Stimulated activated CD8-positive, alpha-beta memory T cell treated with anti-CD3 and anti-CD28 coated beads, Interleukin-7, amount 100 ng/mL, for 24 hours (primary cell): ENCODE data around the gene DPF3.
"Not testable (repeated sequence)": the region's sequence is repeated elsewhere in the genome, so short reads cannot be mapped to it uniquely, and the experiment has no call there.

Source experiments
- DNase-seq: peaks from one replicate; pipeline ENCODE4 v3.0.0-alpha.2; 2020; ENCODE audit warnings: low read depth

The DPF3 gene

DNA sequence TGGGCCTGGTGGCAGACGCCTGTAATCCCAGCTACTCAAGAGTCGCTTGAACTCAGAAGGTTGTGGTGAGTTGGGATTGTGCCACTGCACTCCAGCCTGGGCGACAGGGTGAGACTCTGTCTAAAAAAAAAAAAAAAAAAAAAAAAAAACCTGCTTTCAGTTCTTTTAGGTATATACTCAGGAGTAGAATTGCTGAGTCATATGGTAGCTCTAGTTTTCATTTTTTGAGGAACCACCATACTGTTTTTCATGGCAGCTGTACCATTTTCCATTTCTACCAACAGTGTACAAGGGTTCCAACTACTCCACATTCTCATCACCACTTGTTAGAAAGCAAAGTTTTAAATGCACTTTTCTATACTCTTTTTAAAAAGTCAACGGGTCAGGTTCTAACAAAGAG, 119.8 kb downstream of the DPF3 start:
- no peak for DNase-seq

DNA sequence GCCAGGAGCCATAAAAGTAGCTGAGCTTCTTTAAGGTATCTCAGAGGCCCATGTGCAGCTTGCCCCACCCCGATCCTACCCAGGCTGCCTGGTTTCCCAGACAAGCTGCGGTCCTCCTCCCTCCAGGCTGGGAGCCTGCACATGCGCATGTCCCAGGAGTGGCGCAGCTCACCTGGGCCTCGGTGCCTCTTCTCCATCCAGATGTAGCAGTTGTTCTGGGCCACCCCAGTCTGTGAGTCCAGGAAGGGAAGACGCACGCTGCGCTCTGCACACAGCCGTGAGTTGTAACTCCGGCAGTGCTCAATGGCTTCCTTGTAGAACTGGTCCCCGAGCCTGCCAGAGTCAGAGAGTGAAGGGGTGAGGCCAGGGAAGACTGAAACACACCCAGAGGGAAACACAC, 122.3 kb downstream of the DPF3 start:
- DNase-seq: no peak

GRCh38 chr14:72766296-72766695, 127.6 kb downstream of the DPF3 start:
- no peak for DNase-seq

DNA sequence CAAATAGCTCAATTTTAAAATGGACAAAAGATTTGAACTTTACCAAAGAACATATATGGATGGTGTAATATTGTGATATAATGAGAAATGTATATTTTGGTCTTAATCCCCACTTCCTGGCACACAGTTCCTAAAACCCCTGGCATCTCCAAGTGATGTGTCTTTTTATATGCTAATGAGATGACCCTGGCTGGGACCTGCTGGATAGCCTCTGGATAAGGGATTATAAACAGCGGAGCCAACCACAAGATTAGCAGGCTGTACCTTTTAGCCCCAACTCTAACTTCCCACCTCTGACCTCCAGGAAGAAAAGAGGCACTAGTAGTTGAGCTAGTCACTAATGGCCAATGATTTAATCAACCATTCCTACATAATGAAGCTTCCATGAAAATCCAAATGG, 130.0 kb downstream of the DPF3 start:
- DNase-seq: no peak

DNA sequence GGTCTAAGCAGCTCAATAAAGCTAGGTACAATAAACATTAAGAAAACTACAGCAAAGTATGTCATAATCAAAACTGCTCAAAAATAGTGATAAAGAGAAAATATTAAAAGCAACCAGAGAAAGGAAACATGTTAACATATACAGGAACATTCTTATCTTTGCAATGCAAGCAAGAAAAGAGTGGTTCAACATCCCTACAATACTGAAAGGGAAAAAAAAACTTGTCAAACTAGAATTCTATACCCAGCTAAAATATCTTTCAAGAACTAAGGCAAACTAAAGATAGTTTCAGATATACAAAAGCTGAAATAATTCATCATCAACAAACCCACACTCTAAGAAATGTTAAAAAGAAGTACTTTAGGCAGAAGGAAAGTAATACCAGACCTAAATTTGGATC, 134.2 kb downstream of the DPF3 start:
- no peak for DNase-seq

GRCh38 chr14:72758993-72759392, 134.9 kb downstream of the DPF3 start:
- no peak for DNase-seq

- DNase-seq: no peak
Measured at GRCh38 chr14:72758420-72758819, 135.5 kb downstream of the DPF3 start.

- no peak for DNase-seq
Measured at GRCh38 chr14:72756967-72757366, 136.9 kb downstream of the DPF3 start.

GRCh38 chr14:72755766-72756165, 138.1 kb downstream of the DPF3 start:
- no peak for DNase-seq

DNA sequence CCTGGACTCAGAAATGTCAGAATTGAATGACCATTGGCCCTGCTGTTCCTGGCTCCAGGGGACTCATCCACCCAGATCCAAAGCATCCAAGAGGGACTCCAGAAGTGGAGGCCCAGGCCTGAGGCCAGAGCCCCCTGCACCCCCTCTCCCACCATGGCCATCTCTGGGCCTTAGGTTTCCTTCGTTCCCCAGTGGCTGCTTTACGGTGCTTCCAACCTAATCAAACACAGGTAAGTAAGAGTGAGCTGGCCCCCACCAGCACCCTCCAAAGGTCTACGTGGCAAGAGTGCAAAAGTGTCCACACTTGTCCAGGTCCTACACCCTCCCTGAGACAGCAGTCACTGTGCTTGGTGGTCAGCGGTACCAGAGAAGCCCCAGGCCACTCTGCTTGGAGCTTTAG, 139.0 kb downstream of the DPF3 start:
- DNase-seq: no peak

DNA sequence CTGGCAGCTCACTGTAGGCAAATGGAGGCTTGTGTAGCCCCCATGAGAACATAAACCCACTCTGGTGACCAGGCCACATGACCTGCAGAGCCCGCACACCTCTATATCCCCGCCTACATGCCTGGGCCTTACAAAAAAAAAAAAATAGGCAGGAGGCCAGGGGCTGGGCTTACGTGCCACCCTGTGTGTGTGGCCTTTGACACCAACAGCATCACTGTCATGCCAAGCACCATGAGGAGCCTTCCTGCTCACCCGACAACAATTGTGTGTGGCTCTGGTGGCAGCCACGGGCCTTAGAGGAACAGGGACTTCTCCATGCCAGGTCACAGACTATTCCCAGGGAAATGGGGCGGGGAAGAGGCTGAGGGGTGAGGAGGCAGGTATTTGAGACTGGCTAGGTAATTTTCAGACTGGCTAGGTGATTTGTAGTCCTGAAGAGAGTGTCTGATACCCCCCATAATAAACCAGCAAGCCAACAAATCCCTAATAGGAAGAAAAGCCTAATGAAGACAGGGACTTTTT, 140.0 kb downstream of the DPF3 start:
- no peak for DNase-seq

DNA sequence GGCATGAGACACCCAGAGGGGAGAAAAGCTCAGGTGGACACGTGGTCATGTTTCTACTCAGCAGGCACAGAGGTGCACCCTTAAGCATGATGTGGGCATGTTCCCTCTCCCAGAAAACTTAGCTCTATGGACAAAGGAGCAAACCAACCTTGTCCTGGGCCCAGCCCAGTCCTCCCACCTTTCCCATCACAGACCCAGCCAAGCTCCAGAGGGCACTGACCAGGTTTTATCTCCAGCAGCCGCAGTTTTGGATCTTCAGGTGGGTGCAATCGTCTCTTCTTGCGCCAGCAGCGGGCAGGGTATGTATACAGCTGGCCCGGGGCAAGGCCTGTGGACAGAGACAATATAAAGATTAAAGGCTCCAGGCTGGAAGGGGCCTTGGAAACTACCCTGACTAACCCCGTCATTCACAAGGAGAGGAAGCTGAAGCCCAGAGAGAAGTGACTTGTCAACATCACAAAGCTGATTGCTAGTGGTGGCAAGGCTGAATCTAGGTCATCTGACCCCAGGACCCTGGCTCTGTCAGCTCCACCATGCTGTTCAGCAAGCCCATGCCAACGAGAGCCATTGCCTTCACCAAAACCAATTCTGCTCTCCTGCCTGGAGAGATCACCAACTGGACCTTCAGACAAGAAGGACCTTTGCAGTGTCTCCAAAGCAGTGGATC, 140.7 kb downstream of the DPF3 start:
- no peak for DNase-seq

- no peak for DNase-seq
Measured at GRCh38 chr14:72752034-72752412, 141.9 kb downstream of the DPF3 start.

DNA sequence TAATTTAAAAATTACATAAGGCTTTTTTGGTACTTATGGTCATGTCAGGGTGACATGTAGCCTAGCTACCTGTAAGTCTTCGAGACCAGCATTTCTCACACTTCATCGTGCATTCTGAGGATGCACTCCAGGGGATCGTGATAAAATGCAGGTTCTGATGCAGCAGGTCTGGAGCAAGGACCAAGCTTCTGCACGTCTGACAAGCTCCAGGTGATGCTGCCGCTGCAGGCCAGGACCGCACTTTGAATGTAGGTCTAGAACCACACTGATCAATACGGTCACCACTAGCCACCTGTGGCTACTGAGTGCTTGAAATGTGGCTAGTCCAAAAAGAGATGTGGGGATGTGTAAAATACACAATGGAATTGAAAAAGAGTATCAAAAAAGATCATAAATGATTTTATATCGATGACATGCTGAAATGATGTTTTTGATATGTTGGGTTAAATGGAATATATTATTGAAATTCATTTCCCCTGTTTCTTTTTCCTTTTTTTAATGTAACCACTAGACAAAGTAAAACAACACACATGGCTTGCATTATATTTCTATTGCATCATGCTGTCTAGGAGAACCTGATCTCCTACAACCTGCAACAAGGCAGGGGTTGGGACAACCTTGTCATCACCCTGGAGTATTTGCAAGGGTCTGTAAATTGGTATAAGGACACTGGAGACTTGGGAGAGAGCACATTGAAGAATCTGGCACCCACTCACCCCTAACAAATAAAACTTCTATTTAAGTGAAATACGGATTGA, 142.4 kb downstream of the DPF3 start:
- no peak for DNase-seq

DNA sequence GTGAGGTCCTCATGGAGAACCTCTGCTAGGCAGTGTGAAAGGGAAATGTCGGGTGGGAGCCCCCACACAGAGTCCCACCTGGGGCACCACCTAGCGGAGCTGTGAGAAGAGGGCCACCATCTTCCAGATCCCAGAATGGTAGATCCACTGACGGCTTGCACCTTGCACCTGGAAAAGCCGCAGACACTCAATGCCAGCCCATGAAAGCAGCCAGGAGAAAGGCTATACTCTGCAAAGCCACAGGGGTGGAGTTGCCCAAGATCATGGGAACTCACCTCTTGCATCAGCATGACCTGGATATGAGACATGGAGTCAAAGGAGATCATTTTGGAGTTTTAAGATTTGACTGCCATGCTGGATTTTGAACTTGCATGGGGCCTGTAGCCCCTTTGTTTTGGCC, 145.0 kb downstream of the DPF3 start:
- DNase-seq: not testable (repeated sequence)

GRCh38 chr14:72747652-72748051, 146.2 kb downstream of the DPF3 start:
- DNase-seq: no peak

GRCh38 chr14:72745991-72746980, 147.6 kb downstream of the DPF3 start:
- no peak for DNase-seq

GRCh38 chr14:72745546-72745945, 148.4 kb downstream of the DPF3 start:
- no peak for DNase-seq

- DNase-seq: no peak
Measured at GRCh38 chr14:72744416-72745120, 149.3 kb downstream of the DPF3 start.

- no peak for DNase-seq
Measured at GRCh38 chr14:72743626-72744025, 150.3 kb downstream of the DPF3 start.

GRCh38 chr14:72742838-72743195, 151.1 kb downstream of the DPF3 start:
- no peak for DNase-seq
